NCI-H2029 (cell line): ENCODE measurements around the gene ITIH5.
A peak's percentile ranks its signal among the peaks of the same experiment; 100 is the strongest.

Experiments used
- DNase-seq: peaks from one replicate; lab custom pipeline; 2025; lab: John Stamatoyannopoulos, UW

Gene ITIH5

DNA sequence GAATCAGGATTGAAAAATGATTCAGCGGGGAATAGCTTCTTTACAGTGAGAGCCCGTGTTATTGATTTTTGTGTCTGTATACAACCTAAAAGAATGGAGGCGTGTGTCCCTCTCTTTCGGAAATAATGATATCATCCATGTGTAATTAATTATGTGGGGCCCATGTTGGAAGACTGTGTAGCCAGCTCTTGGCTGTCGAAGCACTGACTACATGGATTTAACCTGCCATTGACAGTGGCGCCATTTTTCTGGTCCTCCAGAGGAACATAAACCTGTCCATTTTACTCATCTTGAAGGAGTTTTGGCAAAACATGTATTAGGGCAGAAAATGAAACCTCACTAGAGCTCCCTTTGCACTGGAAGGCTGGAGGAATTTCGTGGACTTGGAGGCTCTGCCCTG is 119.6 kb downstream of the ITIH5 start:
- no peak for DNase-seq

DNA sequence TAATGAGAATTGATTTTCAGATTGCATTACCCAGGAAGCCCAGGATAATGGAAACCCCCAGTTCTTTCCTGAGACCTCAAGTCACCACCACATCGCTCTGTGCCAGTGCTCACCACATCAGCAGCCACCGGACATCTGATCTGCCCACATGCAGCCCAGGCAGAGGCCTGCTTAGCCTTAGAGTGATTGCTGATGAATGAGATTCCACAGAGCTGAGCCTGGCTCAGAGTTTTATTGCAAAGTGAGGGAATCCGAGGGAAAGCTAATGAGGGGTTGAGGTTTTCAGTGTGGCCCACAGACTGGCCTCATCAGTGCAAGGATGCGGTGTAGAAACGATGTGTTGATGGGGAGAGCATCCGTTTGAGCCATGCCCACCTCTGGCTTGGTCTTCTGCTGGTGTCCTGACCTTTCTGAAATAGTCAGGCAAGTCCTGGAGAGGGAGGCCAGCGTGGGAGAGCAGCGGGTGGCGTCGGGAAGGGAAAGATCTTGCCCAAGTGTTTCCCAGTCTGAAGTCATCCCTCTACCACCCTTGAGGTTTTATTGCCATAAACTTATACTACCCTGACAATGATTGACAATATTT is 120.3 kb downstream of the ITIH5 start:
- DNase-seq, result no peak

DNA sequence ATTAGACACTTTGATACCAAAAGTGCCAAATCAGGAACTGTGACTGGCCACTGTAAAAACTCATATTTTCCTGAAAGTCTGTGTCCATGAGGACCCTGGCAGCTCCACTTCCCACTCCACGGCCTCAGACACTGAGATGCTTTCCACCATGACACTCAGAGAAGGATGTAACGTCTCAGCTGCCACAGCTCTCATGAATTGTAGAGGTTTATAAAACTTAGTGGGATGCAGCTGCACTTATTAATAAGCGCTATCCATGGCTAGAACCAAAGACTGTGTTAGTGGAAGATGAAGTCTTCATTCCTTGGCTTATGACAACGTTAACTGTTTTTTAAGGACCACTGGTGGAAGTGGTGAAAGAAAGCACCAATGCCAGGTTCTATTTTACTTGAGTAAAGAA is 121.0 kb downstream of the ITIH5 start:
- DNase-seq, result no peak

DNA sequence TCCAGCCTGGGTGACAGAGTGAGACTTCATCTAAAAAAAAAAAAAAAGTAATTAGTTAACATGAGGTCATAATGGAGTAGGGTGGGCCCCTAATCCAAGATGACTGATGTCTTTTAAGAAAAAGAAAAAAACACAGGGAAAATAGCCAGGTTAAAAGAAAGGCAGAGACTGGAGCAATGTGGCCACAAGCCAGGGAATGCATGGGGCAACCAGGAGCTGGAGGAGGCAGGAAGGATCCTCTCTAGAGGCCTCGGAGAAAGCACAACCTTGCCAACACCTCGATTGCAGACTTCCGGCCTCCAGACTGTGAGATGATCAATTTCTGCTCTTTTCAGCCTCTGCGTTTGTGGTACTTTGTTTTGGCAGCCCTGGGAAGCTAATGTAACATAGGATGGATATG is 121.5 kb downstream of the ITIH5 start:
- DNase-seq, result no peak

DNA sequence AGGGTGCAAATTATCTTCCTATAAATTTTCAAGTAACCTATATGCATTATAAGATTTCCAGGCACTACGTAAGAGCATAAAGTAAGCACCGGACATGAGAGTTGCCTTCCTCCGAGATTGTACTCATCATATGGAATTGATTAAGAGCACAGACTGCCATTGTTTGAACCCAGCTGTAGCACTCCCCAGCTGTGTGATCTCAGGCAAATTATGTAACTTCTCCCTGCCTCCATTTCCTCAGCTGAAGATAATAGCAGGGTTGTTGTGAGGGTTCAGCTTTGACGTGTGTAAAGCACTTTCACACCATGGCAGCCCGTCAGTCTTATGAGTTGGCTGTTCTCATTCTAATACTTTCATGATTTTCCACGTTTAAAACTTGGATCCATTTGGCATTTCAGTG is 122.6 kb downstream of the ITIH5 start:
- DNase-seq, result no peak

DNA sequence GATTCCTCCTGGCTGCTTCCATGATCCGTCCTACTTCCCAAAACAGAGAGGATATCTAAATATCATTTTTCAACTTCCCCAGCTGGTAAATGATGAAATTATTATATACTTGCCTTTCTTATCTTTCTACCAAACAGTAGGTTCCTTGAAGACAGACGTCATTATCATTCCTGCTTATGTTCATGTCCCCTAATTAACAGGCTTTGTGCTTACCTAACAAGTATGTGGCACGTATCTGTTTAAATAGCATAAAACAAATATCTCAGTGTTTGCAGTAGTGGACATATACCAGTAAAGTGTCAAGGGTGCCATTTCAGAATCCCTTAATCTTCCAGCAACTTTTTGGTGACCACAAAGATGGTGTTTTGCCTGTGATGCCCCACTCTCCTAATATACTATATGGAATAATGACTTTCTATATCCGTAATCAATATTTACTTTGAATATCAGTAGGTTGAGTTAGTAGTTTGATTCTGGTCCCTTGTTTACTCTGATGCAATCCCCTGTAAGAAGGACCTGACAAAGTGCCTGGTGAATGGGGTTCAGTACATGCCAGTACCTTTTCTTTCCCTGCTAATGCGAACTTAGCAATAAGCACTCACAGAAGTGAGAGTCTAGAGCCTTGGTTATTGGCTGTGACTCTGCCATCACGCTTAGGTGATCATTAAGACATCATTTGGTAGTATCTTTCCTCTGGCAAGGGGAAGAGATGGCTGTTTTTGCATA is 124.4 kb downstream of the ITIH5 start:
- no peak for DNase-seq

DNA sequence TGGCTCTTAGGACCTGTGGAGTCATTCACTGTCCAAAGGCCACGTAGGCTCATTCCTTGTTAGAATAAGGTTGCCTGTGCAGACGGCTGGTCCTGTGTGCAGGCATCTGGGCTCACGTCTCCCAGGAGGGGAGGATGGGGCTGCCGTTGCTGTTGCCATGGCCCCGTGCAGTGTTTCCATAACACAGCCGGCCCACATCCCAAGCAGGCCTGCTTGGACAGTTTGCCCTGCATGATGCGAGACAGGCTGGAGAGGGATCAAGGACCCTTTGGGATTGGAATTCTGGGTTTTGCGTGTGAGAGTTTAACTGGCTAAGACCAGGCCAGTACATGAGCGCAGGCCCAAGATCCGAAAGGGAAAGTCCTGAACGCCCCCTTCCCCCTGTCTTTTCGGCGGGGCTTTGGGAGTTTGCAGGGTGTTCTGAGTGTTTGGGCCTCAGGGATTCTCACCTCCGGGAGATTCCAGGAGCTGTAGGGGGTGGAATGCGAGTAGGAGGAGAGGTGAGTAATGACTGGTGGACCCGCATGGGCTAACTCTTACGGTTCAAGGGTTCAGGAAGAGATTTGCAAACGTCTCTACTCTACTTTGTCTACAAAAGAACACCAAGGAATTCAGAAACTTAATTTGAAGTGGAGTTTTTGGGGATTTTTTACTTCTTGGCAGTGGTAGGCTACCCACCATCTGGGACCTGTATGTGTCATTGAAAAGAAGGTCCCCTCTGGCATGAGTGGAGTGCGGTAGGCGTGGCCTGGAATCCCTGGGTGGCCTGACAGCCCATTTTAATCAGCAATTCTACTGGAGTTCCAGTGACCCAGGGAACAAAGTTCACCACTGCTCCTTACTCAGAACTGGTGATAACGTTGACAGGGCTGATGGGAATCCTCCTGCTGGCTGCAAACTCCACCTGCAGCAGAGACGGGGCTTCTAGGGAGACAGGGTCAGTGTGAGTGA is 125.4 kb downstream of the ITIH5 start:
- DNase-seq, result no peak

DNA sequence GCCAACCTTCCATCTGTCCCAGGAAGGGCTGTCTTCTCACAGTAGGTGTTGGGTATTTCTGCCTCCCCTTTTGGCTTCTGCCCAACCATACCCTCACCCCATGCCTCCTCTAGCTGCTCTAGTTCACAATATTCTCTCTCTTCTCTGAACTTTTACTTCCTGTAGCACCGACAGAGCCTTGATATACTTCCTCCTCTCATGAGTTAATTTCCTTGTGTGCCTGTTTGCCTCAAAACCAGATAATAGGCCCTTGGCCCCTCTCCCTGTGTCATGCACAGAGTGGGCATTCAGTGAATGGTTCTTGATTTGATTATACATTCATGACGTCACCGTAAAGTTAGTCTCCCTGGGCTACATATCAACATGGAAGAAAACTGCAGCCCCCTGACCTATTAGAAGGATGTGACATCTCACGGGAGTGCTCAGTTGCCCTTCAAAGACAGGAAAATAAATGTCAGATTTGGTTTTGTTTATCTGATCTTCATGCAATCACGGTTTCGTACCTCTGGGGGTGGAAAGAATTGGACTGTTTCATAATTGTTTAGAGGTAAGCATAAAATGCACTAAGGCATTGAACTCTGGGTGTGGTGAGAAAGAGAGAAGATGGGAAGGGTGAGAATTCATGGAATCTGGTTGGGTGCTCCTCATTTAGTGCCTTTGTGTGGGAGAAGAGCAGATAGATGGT is 127.7 kb downstream of the ITIH5 start:
- DNase-seq, result no peak

DNA sequence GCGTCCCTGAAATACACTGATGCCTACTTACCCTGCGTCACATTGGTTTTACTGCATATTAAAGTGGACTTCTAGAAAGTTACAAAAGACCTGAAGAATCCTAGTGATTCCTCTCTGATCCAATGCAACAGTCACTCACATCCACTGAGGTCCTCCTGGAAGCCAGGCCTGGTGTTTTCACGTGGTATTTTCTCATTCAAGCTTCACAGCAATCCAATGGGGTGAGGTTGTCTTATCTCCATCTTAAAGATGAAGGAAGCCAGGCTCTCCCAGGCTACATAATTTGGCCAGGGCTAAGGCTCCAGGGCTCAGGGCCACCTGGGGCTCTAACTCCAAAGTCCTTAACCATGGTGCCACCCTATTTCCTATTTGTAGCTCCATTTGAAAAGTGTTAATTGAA is 129.6 kb downstream of the ITIH5 start:
- DNase-seq, result no peak

DNA sequence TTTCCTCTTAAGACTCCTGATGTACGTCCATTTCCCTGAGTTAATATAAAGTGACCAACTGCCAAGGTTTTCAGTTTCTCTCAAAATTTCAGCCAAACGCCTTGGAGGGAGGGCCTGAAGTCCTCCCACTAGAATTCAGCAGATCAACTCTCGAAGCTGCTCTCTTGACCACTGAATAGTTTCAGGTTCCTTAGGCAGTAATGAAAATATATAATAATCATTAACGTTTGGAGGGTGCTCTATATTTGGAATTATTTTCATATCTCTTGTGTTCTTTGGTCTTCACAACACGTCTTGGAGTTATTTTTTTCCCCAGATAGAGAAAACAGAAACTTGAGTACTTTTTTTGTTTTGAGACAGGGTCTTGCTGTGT is 132.3 kb downstream of the ITIH5 start:
- DNase-seq, result no peak

DNA sequence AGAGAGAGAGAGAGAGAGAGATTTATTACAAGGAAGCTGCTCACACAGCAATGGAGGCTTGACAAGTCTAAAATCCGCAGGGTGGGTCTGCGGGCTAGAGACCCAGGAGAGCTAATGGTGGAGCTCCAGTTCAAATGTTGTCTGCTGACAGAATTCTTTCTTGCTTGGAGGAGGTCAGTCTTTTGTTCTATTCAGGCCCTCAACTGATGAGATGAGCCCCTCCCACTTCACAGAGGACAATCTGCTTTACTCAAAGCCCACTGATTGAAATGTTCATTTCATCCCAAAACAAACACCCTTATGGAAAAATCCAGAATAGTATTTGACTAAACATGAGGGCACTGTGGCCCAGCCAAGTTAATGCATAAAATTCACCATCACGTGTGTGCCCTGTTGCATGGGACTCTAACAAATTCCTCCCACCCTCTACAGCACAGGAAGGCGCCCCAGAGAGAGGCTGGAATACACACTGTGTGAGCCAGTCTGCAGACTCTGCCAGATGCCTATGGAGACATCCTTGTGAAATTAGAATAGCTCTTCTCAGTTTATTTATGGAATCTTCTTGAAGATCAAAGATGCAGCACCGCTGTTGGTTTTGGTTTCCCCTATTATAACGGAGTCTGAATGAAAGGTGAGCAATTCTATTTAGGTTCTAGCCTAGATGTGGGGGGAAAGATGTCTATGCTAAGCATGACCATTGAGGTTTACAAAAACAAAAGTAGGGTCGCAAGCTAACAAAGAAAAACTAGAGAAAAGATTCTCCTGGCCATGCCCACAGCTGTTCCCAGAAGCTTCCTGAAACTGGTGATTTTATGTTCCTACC is 132.9 kb downstream of the ITIH5 start:
- no peak for DNase-seq

DNA sequence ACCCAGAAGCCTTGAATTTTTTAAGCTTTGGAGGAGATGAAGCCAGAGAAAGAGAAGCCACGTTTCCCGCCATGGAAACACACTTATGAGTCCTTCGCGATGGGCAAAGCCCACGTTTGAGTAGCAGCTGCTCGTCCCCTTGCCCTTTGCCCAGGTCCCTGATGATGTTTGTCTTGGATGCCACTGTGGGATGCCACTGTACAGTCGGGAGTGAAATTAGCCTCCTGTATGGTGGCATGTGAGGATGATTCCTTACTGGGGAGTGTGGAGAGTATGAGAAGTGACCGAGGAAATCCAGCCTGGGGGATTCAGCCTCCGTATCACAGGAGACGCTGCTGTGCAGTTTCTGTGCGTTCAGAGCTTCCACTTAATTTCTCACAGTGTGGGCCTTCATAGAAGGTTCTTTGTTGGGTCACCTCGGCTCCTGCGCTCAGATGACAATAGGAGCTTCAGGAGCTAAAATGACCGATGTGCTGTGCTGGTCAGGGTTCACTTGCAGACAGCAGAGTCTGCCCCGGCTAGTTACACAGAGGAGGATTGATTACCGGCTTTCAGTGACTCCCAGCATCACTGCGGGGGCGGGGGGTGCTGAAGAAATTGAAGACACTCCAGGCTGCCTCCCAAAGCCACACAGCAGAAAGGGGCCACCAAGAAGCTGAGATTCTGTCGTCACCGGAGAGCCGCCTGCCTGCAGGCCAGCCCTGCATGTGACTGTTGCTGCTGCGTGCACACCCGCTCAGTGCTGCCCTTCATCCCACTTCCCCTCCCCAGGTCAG is 133.9 kb downstream of the ITIH5 start:
- DNase-seq, result no peak

DNA sequence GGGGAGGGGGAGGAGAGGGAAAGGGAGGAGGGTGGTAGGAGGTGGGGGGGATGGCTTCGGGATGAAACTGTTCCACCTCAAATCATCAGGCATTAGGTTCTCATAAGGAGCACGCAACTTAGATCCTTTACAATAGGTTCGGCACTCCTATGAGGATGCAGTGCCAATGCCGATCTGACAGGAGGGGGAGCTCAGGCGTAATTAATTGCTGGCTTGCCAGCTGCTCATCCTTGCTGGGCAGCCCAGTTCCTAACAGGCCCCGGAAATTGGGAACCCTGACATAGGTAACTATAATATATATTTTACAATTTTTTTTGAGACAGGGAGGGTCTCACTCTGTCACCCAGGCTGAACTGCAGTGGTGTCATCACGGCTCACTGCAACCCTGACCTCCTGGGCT is 137.1 kb downstream of the ITIH5 start:
- DNase-seq, result no peak

DNA sequence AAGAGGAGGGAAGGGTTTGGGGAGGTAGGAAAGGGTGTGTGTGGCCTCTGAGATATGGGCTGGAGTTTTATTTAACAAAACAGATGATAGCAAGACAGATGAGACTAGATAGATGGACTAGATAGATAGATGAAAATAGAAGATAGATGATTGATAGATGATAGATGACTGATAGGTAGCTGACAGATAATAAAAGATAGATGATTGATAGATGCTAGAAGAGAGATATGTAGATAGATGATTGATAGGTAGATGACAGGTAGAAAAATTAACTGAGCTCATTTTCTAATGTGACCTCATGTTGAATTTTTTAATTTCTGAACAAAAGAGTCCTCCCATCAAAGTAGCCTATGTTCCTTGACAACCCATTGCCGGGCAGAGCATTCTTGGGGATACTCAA is 139.3 kb downstream of the ITIH5 start:
- DNase-seq, result no peak

DNA sequence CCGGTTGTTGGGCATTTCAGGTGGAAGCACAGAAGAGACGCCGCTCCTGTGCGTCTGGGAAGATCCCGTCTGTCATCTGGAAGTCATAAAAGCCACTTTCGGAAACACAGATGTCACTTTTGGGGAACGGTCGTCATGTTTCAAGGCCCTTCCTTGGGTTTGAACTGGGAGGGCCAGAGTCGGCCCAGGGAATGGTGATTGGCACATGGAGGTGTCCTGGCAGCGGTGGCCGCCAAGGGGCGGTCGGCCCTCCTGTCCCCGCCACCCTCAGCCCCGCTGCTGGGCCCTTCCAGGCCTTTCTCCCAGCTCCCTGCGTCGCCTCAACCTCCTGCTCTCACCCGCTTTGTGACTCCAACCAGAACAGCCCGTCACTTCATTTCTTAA is 140.8 kb downstream of the ITIH5 start:
- no peak for DNase-seq

DNA sequence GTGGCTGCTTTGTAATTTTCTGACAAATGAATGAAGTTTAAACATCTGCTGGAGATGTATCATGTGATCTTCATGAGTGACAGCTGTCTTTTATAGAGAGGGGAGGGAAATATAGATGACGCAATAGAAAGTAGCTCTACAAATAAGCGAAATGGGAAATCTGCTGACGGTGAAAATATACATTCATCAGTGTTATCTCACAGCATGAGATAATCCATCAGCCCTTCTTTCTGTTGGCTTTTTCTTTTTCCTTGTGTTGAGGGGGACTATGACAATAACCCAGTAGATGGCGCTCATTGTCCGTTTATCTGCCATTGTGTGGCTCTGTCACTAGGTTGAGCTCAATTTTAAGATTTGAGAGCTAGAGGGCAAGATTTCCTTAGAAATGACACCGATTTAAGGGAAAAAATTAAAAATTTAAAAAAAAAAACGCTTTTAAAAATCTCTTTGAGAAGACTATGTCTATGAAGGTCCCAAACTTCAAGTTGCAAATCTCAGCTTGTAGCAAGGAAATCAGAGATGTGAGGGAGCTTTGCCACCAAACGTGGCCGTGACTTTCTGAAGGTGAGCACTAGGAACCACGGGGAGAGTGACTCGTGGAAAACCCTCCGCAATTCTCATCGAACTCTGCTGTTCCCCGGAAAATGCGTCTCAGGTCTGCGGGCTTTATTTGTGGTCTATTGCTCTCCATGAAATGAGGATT is 141.3 kb downstream of the ITIH5 start:
- DNase-seq, result peak; percentile 1

DNA sequence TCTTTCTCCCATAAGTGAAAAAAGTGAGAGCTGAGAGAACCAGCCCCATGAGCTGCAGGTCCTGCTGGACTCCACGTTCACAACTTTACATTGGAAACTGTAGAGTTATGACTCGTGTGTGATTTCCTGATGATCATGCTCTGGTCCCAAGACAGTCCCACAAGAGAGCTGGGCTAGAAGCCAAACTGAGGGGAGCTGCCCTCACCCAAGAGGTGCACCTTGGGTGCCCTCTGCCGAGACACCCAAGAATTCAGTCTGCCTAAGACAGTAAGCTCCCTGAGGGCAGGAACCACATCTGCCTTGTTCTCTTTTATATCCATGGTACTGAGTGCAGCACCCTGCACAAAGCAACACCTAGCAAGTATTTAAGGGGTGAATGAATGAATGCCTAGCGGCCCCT is 143.1 kb downstream of the ITIH5 start:
- DNase-seq, result no peak

DNA sequence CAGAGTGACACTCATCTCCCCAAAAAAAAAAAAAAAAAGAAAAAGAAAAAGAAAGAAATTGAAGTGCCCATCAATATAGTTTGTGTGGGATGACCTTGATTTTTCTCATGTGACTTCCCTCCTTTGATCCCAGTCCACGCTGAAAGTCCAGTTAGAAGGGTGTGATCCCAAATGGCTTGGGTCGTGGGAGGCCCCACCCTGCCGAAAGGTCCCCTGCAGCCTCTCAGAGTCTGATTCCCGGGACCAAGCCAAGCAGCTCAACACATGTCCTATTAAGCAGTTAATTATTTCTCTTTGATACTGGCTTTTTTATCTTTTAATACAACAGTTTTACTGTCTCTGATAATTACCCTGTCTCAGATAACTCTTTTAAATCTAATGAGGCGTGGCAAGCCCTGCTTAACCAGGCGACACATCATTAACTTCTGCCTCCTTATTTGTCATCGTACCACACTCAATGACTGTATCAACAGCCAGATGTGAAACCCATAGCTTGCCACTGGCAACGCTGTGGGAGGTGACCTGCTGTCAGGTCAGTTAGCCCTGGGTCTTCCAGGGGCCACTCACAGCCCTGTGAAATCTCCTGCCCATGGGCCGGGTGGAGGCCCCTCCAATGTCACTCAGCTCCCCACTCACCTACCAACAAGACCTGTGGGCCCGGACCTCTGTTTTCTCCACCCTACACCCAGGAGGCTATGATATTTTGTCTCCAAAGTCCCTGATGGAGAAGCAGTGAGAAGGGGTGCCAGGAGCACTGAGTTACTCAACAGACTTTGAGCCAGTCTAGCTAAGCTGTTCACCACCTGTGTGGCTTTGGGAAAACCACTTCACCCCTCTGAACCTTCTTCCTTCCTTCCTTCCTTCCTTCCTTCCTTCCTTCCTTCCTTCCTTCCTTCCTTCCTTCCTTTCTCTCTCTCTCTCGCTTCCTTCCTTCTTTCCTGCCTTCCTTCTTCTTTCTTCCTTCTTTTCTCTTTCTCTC is 146.0 kb downstream of the ITIH5 start:
- DNase-seq, result no peak

DNA sequence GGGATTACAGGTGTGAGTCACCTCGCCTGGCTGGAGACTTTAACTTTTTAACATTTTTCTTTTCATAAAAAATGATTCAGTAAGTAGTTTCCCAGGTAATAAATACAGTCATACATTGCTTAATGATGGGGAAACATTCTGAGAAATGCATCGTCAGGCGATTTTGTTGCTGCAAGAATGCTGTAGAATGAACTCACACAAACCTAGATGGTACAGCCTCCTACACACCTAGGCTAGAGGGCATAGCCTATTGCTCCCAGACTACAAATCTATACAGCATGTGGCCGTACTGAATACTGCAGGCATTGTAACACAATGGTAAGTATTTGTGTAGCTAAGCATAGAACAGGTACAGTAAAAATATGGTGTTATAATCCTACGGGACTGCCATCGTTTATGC is 147.4 kb downstream of the ITIH5 start:
- no peak for DNase-seq
